IMR-90 (cell line): ENCODE measurements around the gene RAB3A. TPM values are rescaled to one million over a fixed set of nuclear protein-coding genes. Genes with fewer than 3 reads are reported as not detected.
A peak's percentile ranks its signal among the peaks of the same experiment; 100 is the strongest.

Source experiments
- ATAC-seq: fragments of 200-7000 bp; cut with Tn5 transposase; 2 replicates; pipeline ENCODE4 v1.9.1; 2020; ENCODE audit warnings: low read depth, mild to moderate bottlenecking, moderate library complexity
- BruUV-seq: library from RNA; stranded (reverse); fragments of 400-500 nt; replicated peaks from 2 replicates; lab custom pipeline; 2021; lab: Mats Ljungman, UMichigan
- CTCF ChIA-PET: fragments of 300-600 bp; formaldehyde crosslinking; extraction: SDS; loops from one replicate; lab custom pipeline; 2021; ENCODE audit warnings: antibody characterized with exemption; lab: Yijun Ruan, JAX
- POLR2A ChIA-PET: fragments of 300-600 bp; sonication (Branson Sonifier 250); formaldehyde crosslinking; loops from one replicate; lab custom pipeline; 2022; ENCODE audit warnings: antibody characterized with exemption; ENCODE audit not compliant: unreplicated experiment; lab: Charles Lee
- DNase-seq: peaks from one replicate; pipeline ENCODE4 v3.0.0; 2013
- H2AFZ ChIP-seq: replicated peaks from 2 replicates; pipeline ENCODE3; 2013; ENCODE audit warnings: low read length, mild to moderate bottlenecking; ENCODE audit not compliant: poor library complexity
- H2AK5ac ChIP-seq: 2 replicates; pipeline ENCODE4 v1.6.1; 2013; ENCODE audit warnings: low read depth, low read length, inconsistent platforms
- H2AK9ac ChIP-seq: replicated peaks from 2 replicates; pipeline ENCODE3; 2013; ENCODE audit warnings: mild to moderate bottlenecking, low read depth, low read length, moderate library complexity; ENCODE audit not compliant: poor library complexity
- H2BK120ac ChIP-seq: 2 replicates; pipeline ENCODE4 v1.6.1; 2013; ENCODE audit warnings: low read depth, low read length, inconsistent platforms
- H2BK15ac ChIP-seq: 3 replicates; pipeline ENCODE4 v1.6.1; 2013; ENCODE audit warnings: low read depth, low read length, inconsistent platforms
- H2BK20ac ChIP-seq: 2 replicates; pipeline ENCODE4 v1.6.1; 2013; ENCODE audit warnings: low read depth, mild to moderate bottlenecking, inconsistent platforms, low read length, moderate library complexity
- H2BK5ac ChIP-seq: 2 replicates; pipeline ENCODE4 v1.6.1; 2013; ENCODE audit warnings: mild to moderate bottlenecking, low read depth, low read length, inconsistent platforms; ENCODE audit not compliant: poor library complexity, severe bottlenecking
- H3K14ac ChIP-seq: replicated peaks from 2 replicates; pipeline ENCODE4 v1.6.1; 2013; ENCODE audit warnings: low read depth, low read length, inconsistent platforms
- H3K18ac ChIP-seq: 2 replicates; pipeline ENCODE4 v1.6.1; 2013; ENCODE audit warnings: low read depth, low read length, control low read depth
- H3K23ac ChIP-seq: 2 replicates; pipeline ENCODE4 v1.6.1; 2013; ENCODE audit warnings: low read depth, low read length, inconsistent platforms
- H3K27ac ChIP-seq: 2 replicates; pipeline ENCODE4 v1.5.1; 2013; ENCODE audit warnings: mild to moderate bottlenecking, control low read depth, low read length; ENCODE audit not compliant: insufficient read depth
- H3K27me3 ChIP-seq: 2 replicates; pipeline ENCODE4 v1.6.1; 2013; ENCODE audit warnings: low read length; ENCODE audit not compliant: control insufficient read depth, insufficient read depth
- H3K36me3 ChIP-seq: 2 replicates; pipeline ENCODE4 v1.6.1; 2013; ENCODE audit warnings: low read length, mixed read lengths; ENCODE audit not compliant: control insufficient read depth, insufficient read depth
- H3K4ac ChIP-seq: 2 replicates; pipeline ENCODE4 v1.6.1; 2013; ENCODE audit warnings: low read depth, low read length, inconsistent platforms
- H3K4me1 ChIP-seq: 2 replicates; pipeline ENCODE4 v1.6.1; 2013; ENCODE audit warnings: low read length, mixed read lengths; ENCODE audit not compliant: control insufficient read depth, insufficient read depth
- H3K4me2 ChIP-seq: 2 replicates; pipeline ENCODE4 v1.6.1; 2013; ENCODE audit warnings: low read depth, mild to moderate bottlenecking, control low read depth, low read length, moderate library complexity
- H3K4me3 ChIP-seq: 2 replicates; pipeline ENCODE4 v1.5.1; 2013; ENCODE audit warnings: low read depth, mild to moderate bottlenecking, control low read depth, low read length, moderate library complexity; ENCODE audit not compliant: insufficient read depth
- H3K56ac ChIP-seq: 2 replicates; pipeline ENCODE4 v1.6.1; 2013; ENCODE audit warnings: low read length, inconsistent platforms; ENCODE audit not compliant: insufficient read depth; ENCODE audit errors: extremely low read depth
- H3K79me1 ChIP-seq, 2 experiments: 2 replicates each; pipeline ENCODE4 v1.6.1; 2013; ENCODE audit warnings: low read length in 2 of 2, inconsistent platforms in 1 of 2, low read depth in 1 of 2
- H3K9ac ChIP-seq: 2 replicates; pipeline ENCODE4 v1.6.1; 2013; ENCODE audit warnings: low read depth, low read length, control low read depth
- H3K9me1 ChIP-seq: 2 replicates; pipeline ENCODE4 v1.6.1; 2013; ENCODE audit warnings: low read length, inconsistent platforms; ENCODE audit not compliant: insufficient read depth
- H3K9me3 ChIP-seq: 2 replicates; pipeline ENCODE4 v1.6.1; 2013; ENCODE audit warnings: low read length; ENCODE audit not compliant: control insufficient read depth, insufficient read depth
- H4K20me1 ChIP-seq: 2 replicates; pipeline ENCODE4 v1.6.1; 2013; ENCODE audit warnings: low read length, inconsistent platforms; ENCODE audit not compliant: insufficient read depth
- H4K5ac ChIP-seq: 2 replicates; pipeline ENCODE4 v1.6.1; 2013; ENCODE audit warnings: mild to moderate bottlenecking, low read depth, low read length, control low read depth
- H4K8ac ChIP-seq, 2 experiments: 2 replicates each; pipeline ENCODE4 v1.6.1; 2013; ENCODE audit warnings: low read depth in 2 of 2, low read length in 2 of 2, control low read depth in 1 of 2, inconsistent platforms in 1 of 2
- H4K91ac ChIP-seq: 2 replicates; pipeline ENCODE4 v1.6.1; 2013; ENCODE audit warnings: low read depth, low read length, inconsistent platforms; ENCODE audit not compliant: insufficient read depth
- CEBPB ChIP-seq: IDR thresholded peaks from 2 replicates; pipeline ENCODE4 v1.6.1; 2012; ENCODE audit warnings: low read depth, low read length, improper control_type of control experiment
- CHD1 ChIP-seq: IDR thresholded peaks from 2 replicates; pipeline ENCODE4 v1.6.1; 2012; ENCODE audit warnings: low read depth, low read length, improper control_type of control experiment
- CTCF ChIP-seq: conservative IDR thresholded peaks from 2 replicates; pipeline ENCODE4 v1.5.1; 2012; ENCODE audit warnings: mild to moderate bottlenecking, low read depth, low read length, improper control_type of control experiment
- ELK1 ChIP-seq: fragments of 150-350 bp; IDR thresholded peaks from 2 replicates; pipeline ENCODE4 v1.6.1; 2016; ENCODE audit warnings: low read depth, mild to moderate bottlenecking, low read length, moderate library complexity, borderline replicate concordance
- MAFK ChIP-seq: IDR thresholded peaks from 2 replicates; pipeline ENCODE4 v1.6.1; 2012; ENCODE audit warnings: low read depth, low read length, improper control_type of control experiment
- MAZ ChIP-seq: IDR thresholded peaks from 2 replicates; pipeline ENCODE4 v1.6.1; 2012; ENCODE audit warnings: low read depth, mild to moderate bottlenecking, low read length, improper control_type of control experiment, moderate library complexity, borderline replicate concordance
- MXI1 ChIP-seq: IDR thresholded peaks from 2 replicates; pipeline ENCODE4 v1.6.1; 2012; ENCODE audit warnings: low read depth, mild to moderate bottlenecking, low read length, moderate library complexity, borderline replicate concordance
- NFE2L2 ChIP-seq: fragments of 150-350 bp; IDR thresholded peaks from 2 replicates; pipeline ENCODE4 v1.6.1; 2016; ENCODE audit warnings: low read depth, mild to moderate bottlenecking, low read length
- POLR2A ChIP-seq: IDR thresholded peaks from 2 replicates; pipeline ENCODE4 v1.6.1; 2012; ENCODE audit warnings: mild to moderate bottlenecking, low read depth, low read length
- RAD21 ChIP-seq: IDR thresholded peaks from 2 replicates; pipeline ENCODE4 v1.6.1; 2012; ENCODE audit warnings: low read length, improper control_type of control experiment
- RCOR1 ChIP-seq: IDR thresholded peaks from 2 replicates; pipeline ENCODE4 v1.6.1; 2012; ENCODE audit warnings: mild to moderate bottlenecking, low read length, improper control_type of control experiment; ENCODE audit not compliant: insufficient replicate concordance
- RFX5 ChIP-seq: IDR thresholded peaks from 2 replicates; pipeline ENCODE4 v1.8.0; 2012; ENCODE audit warnings: low read depth, mild to moderate bottlenecking, low read length, moderate library complexity
- USF2 ChIP-seq: fragments of 150-350 bp; IDR thresholded peaks from 2 replicates; pipeline ENCODE4 v1.6.1; 2017; ENCODE audit warnings: mild to moderate bottlenecking, antibody characterized with exemption, low read length, low read depth
- WGBS, 2 experiments: methylation state at CpG; one replicate each; pipeline versions ENCODE4 v1.1.5 to v1.1.7; 2013; ENCODE audit warnings: missing lambda C conversion rate in 2 of 2; ENCODE audit not compliant: insufficient read length in 1 of 2; ENCODE audit errors: extremely low coverage in 2 of 2; 5-methylcytosine and 5-hydroxymethylcytosine counted together
- dilution Hi-C: fragments of 300-500 bp; cut with HindIII; formaldehyde crosslinking; loops from one replicate; pipeline ENCODE4 v1.14.3; 2018; ENCODE audit warnings: low sequenced_read_pairs; ENCODE audit not compliant: unreplicated experiment
- in situ Hi-C: fragments of 300-500 bp; cut with MboI; formaldehyde crosslinking; loops from 3 replicates; pipeline ENCODE4 v1.14.3; 2019; ENCODE audit warnings: low sequenced_read_pairs, inconsistent platforms, mixed read lengths
- intact Hi-C: fragments of 100-400 bp; cut with micrococcal nuclease; formaldehyde crosslinking; loops from 2 replicates; pipeline ENCODE4 v1.10.0; 2022
- polyA plus RNA-seq, 3 experiments: library from polyadenylated mRNA; depleted of rRNA; stranded (reverse); fragments of >200 nt; gene quantifications; 2 replicates each; pipeline ENCODE4 v1.2.3, GENCODE V29; 2012; ENCODE audit warnings: low replicate concordance in 1 of 3
- total RNA-seq: library from RNA; depleted of rRNA; stranded (reverse); fragments of >200 nt; gene quantifications from 2 replicates; pipeline ENCODE4 v1.2.3, GENCODE V29; 2012

RAB3A gene
- total and polyA plus RNA-seq, 2 of the 4 experiments (the other 2 are of a cell fraction): 3.0 to 13.6 TPM

GRCh38 chr19:18204394-18205199 is 755 bp upstream of the RAB3A start:
- Histone ChIP-seq H3K4ac (peak overlapping the region; percentile 97), H3K9ac (peak overlapping the region; percentile 70), H2BK120ac (peak overlapping the region; percentile 90), H2BK20ac (peak overlapping the region; percentile 71), H4K20me1 (peaks cover 11% of the 10 kb centered on the region; the same call in 1 of the 2 replicates), H3K79me1 (peaks cover 4 to 50% of the 10 kb centered on the region in 2 experiments), H3K4me2 (peak overlapping the region; percentile 67), H4K5ac (peak overlapping the region; percentile 69), H2AK5ac (peak overlapping the region; percentile 41), H3K9me3 (no peaks in the 10 kb centered on the region), H3K27ac (peak overlapping the region; percentile 93), H3K4me3 (peak overlapping the region; percentile 55), H3K56ac (peak overlapping the region; percentile 99), H3K14ac (peak overlapping the region; percentile 95), H3K23ac (peak overlapping the region; percentile 92), H3K4me1 (peaks cover 16% of the 10 kb centered on the region), H2AK9ac (peak overlapping the region; percentile 99), H4K8ac (peak overlapping the region; percentile 44 to 94), H2BK15ac (peak overlapping the region; percentile 49; the same call in 1 of the 3 replicates), H2AFZ (peak overlapping the region; percentile 89), H3K18ac (peak overlapping the region; percentile 66), H2BK5ac (peak overlapping the region; percentile 99), H3K27me3 (no peaks in the 10 kb centered on the region), H3K36me3 (peaks cover 8% of the 10 kb centered on the region), H3K9me1 (peaks cover 14% of the 10 kb centered on the region; the same call in 1 of the 2 replicates), H4K91ac (peak overlapping the region; percentile 93)
- WGBS, 2 experiments: no CpG with 5 or more reads among the region's 22 CpGs
- intact Hi-C loops (loop anchor here (1.0 to 10.0 kb wide), 3 partner anchors 11 to 210 kb away; partner anchors contain the start of genes LSM4, MPV17L2 and SSBP4), in situ Hi-C loops (no loop called here), dilution Hi-C loops (no loop called here)
- CTCF ChIA-PET: interaction anchor here (0.9 kb wide), 1 partner anchor 75 kb away, joined by 7 read pairs; no protein-coding TSS in a partner anchor
- DNase-seq: no peak
- BruUV-seq: no TSS peak
- POLR2A ChIA-PET: interaction anchor here (0.6 kb wide), 1 partner anchor 345 kb away, joined by 3 read pairs; the partner anchor contains the start of gene RPL18A
- ATAC-seq: peak; percentile 22
- TF ChIP-seq RAD21 (no peak), MAFK (no peak), USF2 (no peak), RFX5 (no peak), NFE2L2 (no peak), CTCF (no peak), MAZ (peak; percentile 43; the same call in 1 of the 2 replicates), CHD1 (0 out of 2 replicates have a peak, but pooled peaks have one; percentile 71), CEBPB (no peak), RCOR1 (no peak), MXI1 (no peak), ELK1 (no peak), POLR2A (peak; percentile 35; the same call in 1 of the 2 replicates)
